Keratinocyte (primary cell): Measurements from ENCODE around the gene TSBP1. TPM values are rescaled to one million over a fixed set of nuclear protein-coding genes. Genes with fewer than 3 reads are reported as not detected.

Source experiments
- DNase-seq: peaks from one replicate; pipeline ENCODE4 v3.0.0-alpha.2; 2011; ENCODE audit warnings: low read depth, missing footprints, low spot score
- FAIRE-seq: peaks from 2 replicates; lab custom pipeline; 2011; peaks lifted over from hg19 to GRCh38; lab: Jason Lieb, UNC
- H2AFZ ChIP-seq: 2 replicates; pipeline ENCODE4 v1.6.0; 2012; ENCODE audit warnings: low read length, control low read depth, inconsistent platforms; ENCODE audit not compliant: control insufficient read depth
- H3K27ac ChIP-seq: 2 replicates; pipeline ENCODE4 v1.5.1; 2011; ENCODE audit warnings: low read length; ENCODE audit not compliant: control insufficient read depth, insufficient read depth
- H3K27me3 ChIP-seq: 3 replicates; pipeline ENCODE4 v1.6.0; 2011; ENCODE audit warnings: low read length; ENCODE audit not compliant: control insufficient read depth, insufficient read depth; ENCODE audit errors: extremely low read depth
- H3K36me3 ChIP-seq, 2 experiments: 2 replicates in 1 of 2; 3 replicates in 1 of 2; pipeline ENCODE4 v1.5.1; 2011; ENCODE audit warnings: low read length in 2 of 2, mild to moderate bottlenecking in 1 of 2; ENCODE audit not compliant: control insufficient read depth in 2 of 2, insufficient read depth in 2 of 2; ENCODE audit errors: extremely low read depth in 1 of 2
- H3K4me1 ChIP-seq: 3 replicates; pipeline ENCODE4 v1.5.1; 2011; ENCODE audit warnings: low read length; ENCODE audit not compliant: control insufficient read depth, insufficient read depth; ENCODE audit errors: extremely low read depth
- H3K4me2 ChIP-seq: 3 replicates; pipeline ENCODE4 v1.6.0; 2011; ENCODE audit warnings: low read depth, low read length; ENCODE audit not compliant: control insufficient read depth, insufficient read depth; ENCODE audit errors: extremely low read depth
- H3K4me3 ChIP-seq, 3 experiments: fragments of 200-600 bp in 1 of 3; sonication (generic) in 1 of 3; 2 replicates in 2 of 3; 3 replicates in 1 of 3; pipeline ENCODE4 v1.5.1; 2011 to 2016; ENCODE audit warnings: low read length in 3 of 3, mild to moderate bottlenecking in 3 of 3, control low read depth in 2 of 3, inconsistent platforms in 1 of 3, low read depth in 1 of 3, mixed read lengths in 1 of 3, mixed run types in 1 of 3, moderate library complexity in 1 of 3; ENCODE audit not compliant: control insufficient read depth in 2 of 3, insufficient read depth in 2 of 3; ENCODE audit errors: extremely low read depth in 1 of 3
- H3K79me2 ChIP-seq: 2 replicates; pipeline ENCODE4 v1.6.0; 2012; ENCODE audit warnings: low read length; ENCODE audit not compliant: control insufficient read depth, insufficient read depth
- H3K9ac ChIP-seq: 3 replicates; pipeline ENCODE4 v1.6.0; 2011; ENCODE audit warnings: low read length; ENCODE audit not compliant: control insufficient read depth, insufficient read depth; ENCODE audit errors: extremely low read depth
- H3K9me1 ChIP-seq: 3 replicates; pipeline ENCODE4 v1.6.0; 2011; ENCODE audit warnings: low read length; ENCODE audit not compliant: control insufficient read depth, insufficient read depth; ENCODE audit errors: extremely low read depth
- H3K9me3 ChIP-seq: 2 replicates; pipeline ENCODE4 v1.5.1; 2012; ENCODE audit warnings: low read depth, low read length; ENCODE audit not compliant: control insufficient read depth
- H4K20me1 ChIP-seq: 3 replicates; pipeline ENCODE4 v1.6.0; 2011; ENCODE audit warnings: low read length; ENCODE audit not compliant: control insufficient read depth, insufficient read depth; ENCODE audit errors: extremely low read depth
- CTCF ChIP-seq, 3 experiments: IDR thresholded peaks in 1 of 3; conservative IDR thresholded peaks in 1 of 3; optimal IDR thresholded peaks in 1 of 3; 2 replicates in 2 of 3; 3 replicates in 1 of 3; pipeline versions ENCODE3 to v1.5.1; 2011; ENCODE audit warnings: low read length in 3 of 3, mild to moderate bottlenecking in 3 of 3, moderate library complexity in 2 of 3, control low read depth in 1 of 3, inconsistent platforms in 1 of 3; ENCODE audit not compliant: insufficient read depth in 2 of 3; ENCODE audit errors: extremely low read depth in 1 of 3
- EZH2 ChIP-seq: IDR thresholded peaks from one replicate; pipeline ENCODE4 v1.6.1; 2012; ENCODE audit warnings: inconsistent platforms, mild to moderate bottlenecking, low read length, moderate library complexity
- dilution Hi-C: fragments of 300-500 bp; cut with MboI; formaldehyde crosslinking; loops from one replicate; pipeline ENCODE4 v1.7.0; 2020; ENCODE audit warnings: low sequenced_read_pairs; ENCODE audit not compliant: extremely low pct_ligation_motif_present
- polyA plus RNA-seq, 5 experiments: library from polyadenylated mRNA; depleted of rRNA in 3 of 5; stranded (reverse) in 3 of 5; stranded (forward) in 1 of 5; unstranded in 1 of 5; fragments of >200 nt; gene quantifications; 1 replicate in 1 of 5; 2 replicates in 3 of 5; 3 replicates in 1 of 5; pipeline versions ENCODE4 v1.2.1 to v1.2.3, GENCODE V29; 2011 to 2012; ENCODE audit warnings: missing spikeins in 2 of 5, low read depth in 1 of 5, low replicate concordance in 1 of 5

Gene TSBP1
- polyA plus RNA-seq, 1 donor (not counting 4 experiments of a cell fraction or from before 2014, with no cell fraction given), result not detected

GRCh38 chr6:32415521-32416019, 43.9 kb upstream of the TSBP1 start:
- H3K9me3 ChIP-seq, result no peaks in the 10 kb centered on the region
- dilution Hi-C loops, result no loop called here
- peak; percentile 79 for FAIRE-seq

GRCh38 chr6:32413427-32414047, 41.8 kb upstream of the TSBP1 start:
- H3K27ac ChIP-seq, result no peak overlapping the region
- peaks cover 5% of the 10 kb centered on the region for H3K4me1 ChIP-seq
- FAIRE-seq, result peak; percentile 65
- peaks cover 7% of the 10 kb centered on the region for H3K27me3 ChIP-seq
- no peak overlapping the region for H2AFZ ChIP-seq
- peak; percentile 93 to 98 (median 98) for TF ChIP-seq CTCF (optimal IDR thresholded peaks at IDR 0.05 in 1 of 3, IDR thresholded peaks at IDR 0.05 in 1 of 3, conservative IDR thresholded peaks at IDR 0.05 in 1 of 3; ENCODE audit: extremely low read depth in 1 of 3, insufficient read depth in 2 of 3, low read length in 3 of 3)
- peak; percentile 49 for TF ChIP-seq EZH2
- H3K9me3 ChIP-seq, result no peaks in the 10 kb centered on the region
- no peak overlapping the region for H3K4me3 ChIP-seq
- H3K36me3 ChIP-seq, result no peaks in the 10 kb centered on the region
- H3K4me2 ChIP-seq, result peak overlapping the region; percentile 16
- DNase-seq, result no peak
- H3K9ac ChIP-seq, result no peak overlapping the region
- H4K20me1 ChIP-seq, result no peaks in the 10 kb centered on the region
- H3K9me1 ChIP-seq, result no peaks in the 10 kb centered on the region
- H3K79me2 ChIP-seq, result no peaks in the 10 kb centered on the region
- dilution Hi-C loops, result no loop called here

More at GRCh38 chr6:32415521-32416019, 43.9 kb upstream of the TSBP1 start:
- H3K4me2 ChIP-seq, result peak overlapping the region; percentile 75
- H2AFZ ChIP-seq, result no peak overlapping the region
- no peak for DNase-seq
- H3K36me3 ChIP-seq, result no peaks in the 10 kb centered on the region
- no peaks in the 10 kb centered on the region for H3K79me2 ChIP-seq
- TF ChIP-seq CTCF (optimal IDR thresholded peaks at IDR 0.05 in 1 of 3, IDR thresholded peaks at IDR 0.05 in 1 of 3, conservative IDR thresholded peaks at IDR 0.05 in 1 of 3; ENCODE audit: extremely low read depth in 1 of 3, insufficient read depth in 2 of 3, low read length in 3 of 3) (peak; percentile 84 to 99 (median 93)), EZH2 (no peak)
- H3K9ac ChIP-seq, result no peak overlapping the region
- peaks cover 12% of the 10 kb centered on the region for H3K27me3 ChIP-seq
- peaks cover 5% of the 10 kb centered on the region for H3K4me1 ChIP-seq
- peak overlapping the region in 1 of 3 experiments; percentile 26 for H3K4me3 ChIP-seq
- no peak overlapping the region for H3K27ac ChIP-seq
- H3K9me1 ChIP-seq, result no peaks in the 10 kb centered on the region
- H4K20me1 ChIP-seq, result no peaks in the 10 kb centered on the region
